Stimulated activated memory B cell treated with anti-CD40 and anti-IgM and Interleukin-4, amounts not matched to agents 10 μg/mL and 1 μg/mL and 100 μg/mL, for 72 hours (primary cell): Measurements from ENCODE around the gene CLNS1A.
A peak's percentile ranks its signal among the peaks of the same experiment; 100 is the strongest.

Source experiments
- ATAC-seq: fragments of 150-1000 bp; cut with Tn5 transposase; 2 replicates; pipeline ENCODE4 v1.10.0; 2021
- H3K27ac Mint-ChIP-seq: one replicate; pipeline ENCODE4 v1.8.0; 2022; ENCODE audit warnings: mild to moderate bottlenecking, mixed read lengths
- H3K27me3 Mint-ChIP-seq: one replicate; pipeline ENCODE4 v1.8.0; 2022; ENCODE audit warnings: mixed read lengths
- H3K36me3 Mint-ChIP-seq: one replicate; pipeline ENCODE4 v1.8.0; 2022; ENCODE audit warnings: mixed read lengths
- H3K4me1 Mint-ChIP-seq: one replicate; pipeline ENCODE4 v1.8.0; 2022; ENCODE audit warnings: mixed read lengths
- H3K4me3 Mint-ChIP-seq: one replicate; pipeline ENCODE4 v1.8.0; 2022; ENCODE audit warnings: mild to moderate bottlenecking, moderate library complexity, mixed read lengths
- H3K9me3 Mint-ChIP-seq: one replicate; pipeline ENCODE4 v1.8.0; 2022; ENCODE audit warnings: mixed read lengths

Gene CLNS1A

GRCh38 chr11:77637345-77638165, at the start of gene CLNS1A:
Gene CLNS1A, minus strand, starts transcription at chr11:77637794. Its CDS starts 80 bp downstream, at chr11:77637714.
- Mint-ChIP-seq H3K4me1 (peaks cover 33% of the 10 kb centered on the region), H3K4me3 (peak within 1 kb of the TSS; percentile 96), H3K27me3 (no peaks in the 10 kb centered on the region), H3K9me3 (no peaks in the 10 kb centered on the region), H3K36me3 (peaks cover 4% of the 10 kb centered on the region), H3K27ac (peak within 1 kb of the TSS; percentile 95)
- peak; percentile 99 for ATAC-seq

- peaks cover 65% of the 10 kb centered on the region for H3K36me3 Mint-ChIP-seq
- H3K27ac Mint-ChIP-seq, result no peak overlapping the region
- ATAC-seq, result no peak
- H3K9me3 Mint-ChIP-seq, result no peaks in the 10 kb centered on the region
- H3K4me3 Mint-ChIP-seq, result no peak overlapping the region
- H3K27me3 Mint-ChIP-seq, result no peaks in the 10 kb centered on the region
- H3K4me1 Mint-ChIP-seq, result no peaks in the 10 kb centered on the region
These were observed 49.5 kb upstream of the CLNS1A start for GRCh38 chr11:77687088-77687487.

GRCh38 chr11:77677138-77677537, 39.5 kb upstream of the CLNS1A start:
- no peak overlapping the region for H3K4me3 Mint-ChIP-seq
- ATAC-seq, result no peak
- H3K4me1 Mint-ChIP-seq, result no peaks in the 10 kb centered on the region
- no peaks in the 10 kb centered on the region for H3K9me3 Mint-ChIP-seq
- H3K36me3 Mint-ChIP-seq, result peaks cover 80% of the 10 kb centered on the region
- no peaks in the 10 kb centered on the region for H3K27me3 Mint-ChIP-seq
- H3K27ac Mint-ChIP-seq, result peak overlapping the region; percentile 58

GRCh38 chr11:77672264-77672663, 34.7 kb upstream of the CLNS1A start:
- ATAC-seq, result no peak
- no peak overlapping the region for H3K27ac Mint-ChIP-seq

GRCh38 chr11:77669848-77670511, 32.4 kb upstream of the CLNS1A start:
- H3K4me3 Mint-ChIP-seq, result no peak overlapping the region
- no peak overlapping the region for H3K27ac Mint-ChIP-seq
- ATAC-seq, result no peak
- H3K36me3 Mint-ChIP-seq, result peaks cover 82% of the 10 kb centered on the region
- no peaks in the 10 kb centered on the region for H3K27me3 Mint-ChIP-seq
- no peaks in the 10 kb centered on the region for H3K9me3 Mint-ChIP-seq
- H3K4me1 Mint-ChIP-seq, result no peaks in the 10 kb centered on the region

More at GRCh38 chr11:77672264-77672663, 34.7 kb upstream of the CLNS1A start:
- H3K4me3 Mint-ChIP-seq, result no peak overlapping the region
- no peaks in the 10 kb centered on the region for H3K9me3 Mint-ChIP-seq
- peaks cover 96% of the 10 kb centered on the region for H3K36me3 Mint-ChIP-seq
- no peaks in the 10 kb centered on the region for H3K27me3 Mint-ChIP-seq
- no peaks in the 10 kb centered on the region for H3K4me1 Mint-ChIP-seq

- ATAC-seq, result no peak
- no peak overlapping the region for H3K27ac Mint-ChIP-seq
- H3K4me1 Mint-ChIP-seq, result peaks cover 5% of the 10 kb centered on the region
- H3K4me3 Mint-ChIP-seq, result no peak overlapping the region
- H3K27me3 Mint-ChIP-seq, result no peaks in the 10 kb centered on the region
- peaks cover 80% of the 10 kb centered on the region for H3K36me3 Mint-ChIP-seq
- H3K9me3 Mint-ChIP-seq, result no peaks in the 10 kb centered on the region
These were observed 31.2 kb upstream of the CLNS1A start for GRCh38 chr11:77668760-77669159.

- Mint-ChIP-seq H3K27me3 (no peaks in the 10 kb centered on the region), H3K4me3 (no peak overlapping the region), H3K27ac (peak overlapping the region; percentile 53), H3K4me1 (peaks cover 20% of the 10 kb centered on the region), H3K9me3 (no peaks in the 10 kb centered on the region), H3K36me3 (peaks cover 50% of the 10 kb centered on the region)
- ATAC-seq, result no peak
These were observed 27.8 kb upstream of the CLNS1A start for GRCh38 chr11:77665240-77665965.

GRCh38 chr11:77661670-77662069, 24.1 kb upstream of the CLNS1A start:
- no peaks in the 10 kb centered on the region for H3K27me3 Mint-ChIP-seq
- ATAC-seq, result peak; percentile 68
- H3K4me1 Mint-ChIP-seq, result peaks cover 20% of the 10 kb centered on the region
- no peaks in the 10 kb centered on the region for H3K9me3 Mint-ChIP-seq
- no peak overlapping the region for H3K4me3 Mint-ChIP-seq
- no peak overlapping the region for H3K27ac Mint-ChIP-seq
- H3K36me3 Mint-ChIP-seq, result peaks cover 13% of the 10 kb centered on the region

- H3K27ac Mint-ChIP-seq, result no peak overlapping the region
- H3K4me1 Mint-ChIP-seq, result peaks cover 20% of the 10 kb centered on the region
- H3K27me3 Mint-ChIP-seq, result no peaks in the 10 kb centered on the region
- no peaks in the 10 kb centered on the region for H3K9me3 Mint-ChIP-seq
- peaks cover 12% of the 10 kb centered on the region for H3K36me3 Mint-ChIP-seq
- no peak for ATAC-seq
- no peak overlapping the region for H3K4me3 Mint-ChIP-seq
These were observed 23.4 kb upstream of the CLNS1A start for GRCh38 chr11:77660947-77661346.

- Mint-ChIP-seq H3K27me3 (no peaks in the 10 kb centered on the region), H3K4me3 (no peak overlapping the region), H3K27ac (no peak overlapping the region), H3K4me1 (peaks cover 16% of the 10 kb centered on the region), H3K36me3 (no peaks in the 10 kb centered on the region), H3K9me3 (no peaks in the 10 kb centered on the region)
- ATAC-seq, result no peak
These were observed 20.8 kb upstream of the CLNS1A start for GRCh38 chr11:77658213-77659013.

- no peaks in the 10 kb centered on the region for H3K36me3 Mint-ChIP-seq
- H3K27ac Mint-ChIP-seq, result no peak overlapping the region
- H3K4me3 Mint-ChIP-seq, result no peak overlapping the region
- no peak for ATAC-seq
- H3K4me1 Mint-ChIP-seq, result peaks cover 8% of the 10 kb centered on the region
- no peaks in the 10 kb centered on the region for H3K9me3 Mint-ChIP-seq
- no peaks in the 10 kb centered on the region for H3K27me3 Mint-ChIP-seq
These were observed 18.8 kb upstream of the CLNS1A start for GRCh38 chr11:77656362-77656761.

- Mint-ChIP-seq H3K4me3 (no peak overlapping the region), H3K27ac (no peak overlapping the region), H3K36me3 (no peaks in the 10 kb centered on the region), H3K9me3 (no peaks in the 10 kb centered on the region), H3K4me1 (no peaks in the 10 kb centered on the region), H3K27me3 (peaks cover 6% of the 10 kb centered on the region)
- ATAC-seq, result no peak
These were observed 17.3 kb upstream of the CLNS1A start for GRCh38 chr11:77654770-77655434.

- no peak overlapping the region for H3K27ac Mint-ChIP-seq
- ATAC-seq, result no peak
- no peaks in the 10 kb centered on the region for H3K4me1 Mint-ChIP-seq
- H3K27me3 Mint-ChIP-seq, result peaks cover 19% of the 10 kb centered on the region
- H3K36me3 Mint-ChIP-seq, result no peaks in the 10 kb centered on the region
- H3K9me3 Mint-ChIP-seq, result no peaks in the 10 kb centered on the region
- H3K4me3 Mint-ChIP-seq, result no peak overlapping the region
These were observed 12.5 kb upstream of the CLNS1A start for GRCh38 chr11:77650123-77650522.

GRCh38 chr11:77647654-77648305, 10.2 kb upstream of the CLNS1A start:
- Mint-ChIP-seq H3K9me3 (no peaks in the 10 kb centered on the region), H3K4me3 (no peak overlapping the region), H3K36me3 (no peaks in the 10 kb centered on the region), H3K4me1 (no peaks in the 10 kb centered on the region), H3K27ac (no peak overlapping the region), H3K27me3 (peaks cover 32% of the 10 kb centered on the region)
- ATAC-seq, result no peak
